Activated CD4-positive, alpha-beta T cell treated with anti-CD3 and anti-CD28 coated beads, Interleukin-2, amount 10 ng/mL, durations not matched to agents 7 days and 5 days (primary cell): Measurements from ENCODE around the gene INSL3. TPM values are rescaled to one million over a fixed set of nuclear protein-coding genes. Genes with fewer than 3 reads are reported as not detected.
"Not testable (repeated sequence)": the region's sequence is repeated elsewhere in the genome, so short reads cannot be mapped to it uniquely, and the experiment has no call there.

Experiments
- CTCF ChIA-PET: fragments of 350-600 bp; sonication (Branson Sonifier 250); formaldehyde crosslinking; loops from one replicate; lab custom pipeline; 2021; ENCODE audit warnings: antibody characterized with exemption; lab: Charles Lee
- POLR2A ChIA-PET: fragments of 350-600 bp; sonication (Branson Sonifier 250); formaldehyde crosslinking; loops from one replicate; lab custom pipeline; 2021; ENCODE audit warnings: antibody characterized with exemption; lab: Charles Lee
- DNase-seq: peaks from one replicate; pipeline ENCODE4 v3.0.0-alpha.2; 2020
- H3K27ac Mint-ChIP-seq: one replicate; pipeline ENCODE4 v1.8.0; 2021; ENCODE audit warnings: mild to moderate bottlenecking, moderate library complexity, mixed read lengths
- H3K27me3 Mint-ChIP-seq: one replicate; pipeline ENCODE4 v1.8.0; 2021; ENCODE audit warnings: mixed read lengths
- H3K36me3 Mint-ChIP-seq: one replicate; pipeline ENCODE4 v1.8.0; 2021; ENCODE audit warnings: low read depth, mixed read lengths
- H3K4me1 Mint-ChIP-seq: one replicate; pipeline ENCODE4 v1.8.0; 2021; ENCODE audit warnings: mixed read lengths
- H3K4me3 Mint-ChIP-seq: one replicate; pipeline ENCODE4 v1.8.0; 2021; ENCODE audit warnings: mild to moderate bottlenecking, moderate library complexity, mixed read lengths
- H3K9me3 Mint-ChIP-seq: one replicate; pipeline ENCODE4 v1.8.0; 2021; ENCODE audit warnings: mixed read lengths
- total RNA-seq, 2 experiments: library from RNA; stranded (reverse); gene quantifications; one replicate each; pipeline ENCODE4 v1.2.3, GENCODE V29; 2021

Gene INSL3
- total RNA-seq, 2 experiments from 2014 or later: 6.8 to 7.4 TPM

- peak; percentile 71 for DNase-seq
- peak overlapping the region; percentile 55 for H3K4me3 Mint-ChIP-seq
- ChIA-PET CTCF (interaction anchor here (1.0 to 2.8 kb wide), 6 partner anchors 10 to 129 kb away, joined by 3 to 14 read pairs (median 6); partner anchors contain the start of genes CCDC124 and RPL18A), POLR2A (no interaction called here)
- H3K4me1 Mint-ChIP-seq: peaks cover 52% of the 10 kb centered on the region
- H3K36me3 Mint-ChIP-seq: peaks cover 4% of the 10 kb centered on the region
- no peaks in the 10 kb centered on the region for H3K9me3 Mint-ChIP-seq
- H3K27me3 Mint-ChIP-seq: peaks cover 2% of the 10 kb centered on the region
- H3K27ac Mint-ChIP-seq: peak overlapping the region; percentile 97
Observed at GRCh38 chr19:17803264-17803896, 17.9 kb downstream of the INSL3 start.

DNA sequence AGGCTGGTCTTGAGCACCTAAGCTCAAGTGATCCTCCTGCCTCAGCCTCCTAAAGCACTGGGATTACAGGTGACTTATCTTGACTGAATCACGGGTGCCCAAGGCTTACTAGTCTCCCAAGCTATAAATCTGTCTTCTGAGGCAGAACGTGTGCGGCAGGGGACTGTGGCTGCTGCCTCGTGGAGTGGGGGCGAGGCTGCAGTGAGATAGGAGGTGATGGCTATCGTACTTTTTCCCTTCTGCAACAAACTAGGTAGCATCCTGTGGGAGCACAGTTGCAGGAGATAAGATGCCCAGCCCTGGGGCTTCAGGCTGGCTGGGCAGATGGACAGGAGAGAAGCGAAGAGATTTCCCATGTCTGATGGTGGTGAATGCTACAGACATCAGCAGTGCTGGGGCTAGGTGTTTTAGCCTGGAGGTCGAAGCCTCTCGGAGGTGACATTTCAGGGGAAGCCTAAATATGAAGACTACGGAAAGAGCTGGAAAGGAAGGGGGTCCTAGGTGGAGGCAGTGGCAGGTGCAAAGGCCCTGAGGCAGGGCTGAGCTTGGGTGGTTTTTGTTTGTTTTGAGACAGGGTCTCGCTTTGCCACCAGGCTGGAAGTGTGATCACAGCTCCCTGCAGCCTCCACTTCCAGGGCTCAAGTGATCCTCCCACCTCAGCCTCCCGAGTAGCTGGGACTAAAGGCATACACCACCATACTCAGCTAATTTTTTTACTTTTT, 19.0 kb downstream of the INSL3 start:
- Mint-ChIP-seq H3K27me3 (no peaks in the 10 kb centered on the region), H3K4me1 (peaks cover 54% of the 10 kb centered on the region), H3K36me3 (peaks cover 4% of the 10 kb centered on the region), H3K9me3 (no peaks in the 10 kb centered on the region), H3K27ac (peak overlapping the region; percentile 97), H3K4me3 (no peak overlapping the region)
- POLR2A ChIA-PET: interaction anchor here (0.6 kb wide), 1 partner anchor 249 kb away, joined by 3 read pairs; no protein-coding TSS in a partner anchor
- no peak for DNase-seq
- CTCF ChIA-PET: interaction anchor here (0.6 to 2.8 kb wide), 8 partner anchors 11 to 57 kb away, joined by 3 to 14 read pairs (median 3); partner anchors contain the start of gene RPL18A

DNA sequence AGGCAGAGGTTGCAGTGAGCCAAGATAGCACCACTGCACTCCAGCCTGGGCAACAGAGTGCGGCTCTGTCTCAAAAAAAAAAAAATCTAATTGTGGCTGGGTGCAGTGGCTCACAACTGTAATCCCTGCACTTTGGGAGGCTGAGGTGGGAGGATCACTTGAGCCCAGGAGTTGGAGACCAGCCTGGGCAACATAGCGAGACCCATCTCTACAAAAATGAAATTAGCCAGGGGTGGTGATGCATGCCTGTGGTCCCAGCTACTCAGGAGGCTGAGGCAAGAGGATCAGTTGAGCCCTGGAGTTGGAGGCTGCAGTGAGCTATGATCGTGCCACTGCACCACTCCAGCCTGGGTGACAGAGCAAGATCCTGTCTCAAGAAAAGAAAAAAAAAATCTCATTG, 22.7 kb downstream of the INSL3 start:
- not testable (repeated sequence) for H3K27me3 Mint-ChIP-seq
- CTCF ChIA-PET: interaction anchor here (0.6 to 1.8 kb wide), 4 partner anchors 32 to 192 kb away, joined by 3 to 7 read pairs (median 4); partner anchors contain the start of gene CCDC124

DNA sequence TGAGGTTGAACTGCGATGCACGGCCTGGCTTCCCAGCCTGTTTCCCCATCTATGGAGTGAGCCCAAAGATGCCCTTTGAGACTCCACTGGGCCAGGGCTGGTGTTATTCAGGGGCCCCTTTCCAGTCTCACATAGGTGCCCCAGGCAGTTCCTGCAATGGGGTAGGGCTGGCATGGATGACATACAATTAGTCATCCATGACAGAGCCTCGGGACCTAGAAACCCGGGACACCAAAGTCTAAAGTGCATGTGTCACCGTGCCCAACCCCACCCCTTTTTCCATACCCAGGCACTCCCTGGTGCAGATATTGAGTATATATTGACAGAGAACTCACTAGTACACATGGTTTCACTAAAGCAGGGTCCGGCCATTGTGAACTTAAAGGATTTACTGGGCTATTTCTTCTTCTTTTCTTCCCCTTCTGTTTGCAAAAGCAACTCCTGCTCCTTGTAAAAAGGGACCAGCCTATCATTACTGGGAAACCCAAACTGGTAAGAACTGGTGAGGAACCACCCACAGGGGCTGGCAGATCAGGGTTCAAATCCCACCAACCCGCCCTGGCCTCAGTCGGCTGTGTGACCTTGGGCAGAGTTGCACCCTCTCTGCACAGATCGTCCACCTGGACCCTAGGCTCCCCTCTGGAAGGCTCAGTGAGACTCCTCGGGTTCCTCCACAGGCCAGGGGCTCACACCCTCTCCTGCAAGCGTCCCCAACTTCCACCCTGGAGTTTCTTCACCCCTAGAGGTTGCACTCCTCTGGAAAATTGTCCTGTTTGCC, 23.7 kb downstream of the INSL3 start:
- peaks cover 6% of the 10 kb centered on the region for H3K36me3 Mint-ChIP-seq
- POLR2A ChIA-PET: no interaction called here
- no peaks in the 10 kb centered on the region for H3K9me3 Mint-ChIP-seq
- peaks cover 53% of the 10 kb centered on the region for H3K4me1 Mint-ChIP-seq
- H3K4me3 Mint-ChIP-seq: no peak overlapping the region
- H3K27ac Mint-ChIP-seq: peak overlapping the region; percentile 41
- H3K27me3 Mint-ChIP-seq: peaks cover 10% of the 10 kb centered on the region
- DNase-seq: no peak
- CTCF ChIA-PET: interaction anchor here (0.6 to 1.0 kb wide), 2 partner anchors 17 to 25 kb away, joined by 3 read pairs; no protein-coding TSS in a partner anchor

More for the DNA sequence above, 22.7 kb downstream of the INSL3 start:
- H3K36me3 Mint-ChIP-seq, DNase-seq, H3K9me3 Mint-ChIP-seq, H3K27ac Mint-ChIP-seq, H3K4me3 Mint-ChIP-seq: not testable (repeated sequence)
- peaks cover 57% of the 10 kb centered on the region for H3K4me1 Mint-ChIP-seq
- POLR2A ChIA-PET: interaction anchor here (0.6 kb wide), 1 partner anchor 47 kb away, joined by 4 read pairs; no protein-coding TSS in a partner anchor

- ChIA-PET POLR2A (interaction anchor here (0.5 kb wide), 1 partner anchor 235 kb away, joined by 3 read pairs; no protein-coding TSS in a partner anchor), CTCF (interaction anchor here (0.6 to 1.0 kb wide), 2 partner anchors 18 to 25 kb away, joined by 3 read pairs; no protein-coding TSS in a partner anchor)
- H3K4me1 Mint-ChIP-seq: peaks cover 49% of the 10 kb centered on the region
- H3K27me3 Mint-ChIP-seq: peaks cover 10% of the 10 kb centered on the region
- H3K27ac Mint-ChIP-seq: peak overlapping the region; percentile 22
- H3K9me3 Mint-ChIP-seq: no peaks in the 10 kb centered on the region
- H3K4me3 Mint-ChIP-seq: no peak overlapping the region
- peaks cover 2% of the 10 kb centered on the region for H3K36me3 Mint-ChIP-seq
- DNase-seq: no peak
Observed at GRCh38 chr19:17796838-17797423, 24.4 kb downstream of the INSL3 start.

DNA sequence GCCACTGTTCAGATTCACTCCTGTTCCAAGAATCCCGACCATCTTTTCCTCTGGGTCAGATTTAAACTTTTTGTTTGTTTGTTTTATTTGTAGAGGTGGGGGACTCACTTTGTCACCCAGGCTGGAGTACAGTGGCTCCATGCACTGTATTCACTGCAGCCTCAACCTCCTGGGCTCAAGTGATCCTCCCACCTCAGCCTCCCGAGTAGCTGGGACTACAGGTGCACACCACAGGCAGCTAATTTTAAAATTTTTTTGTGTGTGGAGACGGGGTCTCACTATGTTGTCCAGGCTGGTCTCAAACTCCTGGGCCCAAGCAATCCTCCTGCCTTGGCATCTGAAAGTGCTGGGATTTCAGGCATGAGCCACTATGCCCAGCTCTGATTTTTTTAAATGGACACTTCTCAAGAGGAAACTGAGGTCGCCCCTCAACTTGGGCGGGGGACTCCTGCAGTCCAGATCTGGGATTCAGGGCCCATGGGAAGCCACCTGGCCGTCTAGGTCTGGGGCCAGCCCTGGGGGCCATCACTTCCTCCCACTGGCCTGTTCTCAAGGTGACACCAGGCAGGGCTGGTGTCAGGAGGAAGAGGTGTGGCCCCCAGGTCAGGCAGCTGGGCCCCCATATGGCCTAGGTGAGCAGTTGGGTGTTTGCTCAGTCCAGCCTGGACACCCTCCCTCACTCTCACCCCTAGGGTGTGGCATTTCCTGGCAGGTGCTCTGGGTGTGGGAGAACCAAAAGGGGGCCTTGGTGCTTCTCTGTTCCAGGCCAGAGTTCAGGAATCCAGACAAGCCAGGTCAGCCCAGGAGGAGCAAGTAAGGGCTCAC, 25.1 kb downstream of the INSL3 start:
- Mint-ChIP-seq H3K27me3 (peaks cover 10% of the 10 kb centered on the region), H3K9me3 (no peaks in the 10 kb centered on the region), H3K27ac (no peak overlapping the region), H3K36me3 (peaks cover 2% of the 10 kb centered on the region), H3K4me3 (no peak overlapping the region), H3K4me1 (peaks cover 56% of the 10 kb centered on the region)
- POLR2A ChIA-PET: interaction anchor here (0.5 kb wide), 1 partner anchor 234 kb away, joined by 3 read pairs; no protein-coding TSS in a partner anchor
- DNase-seq: no peak
- CTCF ChIA-PET: interaction anchor here (1.0 to 2.1 kb wide), 4 partner anchors 11 to 136 kb away, joined by 3 to 7 read pairs (median 3); partner anchors contain the start of gene CCDC124

DNA sequence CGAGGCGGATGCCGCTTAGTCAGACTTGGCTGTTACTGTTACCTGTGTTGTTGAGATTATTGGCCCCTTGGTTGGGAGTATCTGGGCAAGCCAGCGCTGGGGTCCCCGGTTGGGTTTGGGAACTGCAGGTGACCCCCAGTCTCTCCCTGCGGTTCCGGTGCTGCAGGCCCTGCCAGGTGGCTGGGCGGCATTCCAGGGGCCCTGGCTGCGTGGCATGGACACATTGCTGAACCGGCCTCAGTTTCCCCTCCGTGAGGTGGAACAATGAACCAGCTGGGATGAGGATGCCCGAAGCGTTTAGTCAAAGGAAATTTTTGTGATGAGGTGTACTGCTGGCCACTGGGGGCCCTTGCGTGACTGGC, 25.8 kb downstream of the INSL3 start:
- Mint-ChIP-seq H3K27ac (no peak overlapping the region), H3K9me3 (no peaks in the 10 kb centered on the region), H3K4me1 (peaks cover 61% of the 10 kb centered on the region), H3K4me3 (peak overlapping the region; percentile 30), H3K27me3 (peaks cover 10% of the 10 kb centered on the region), H3K36me3 (peaks cover 2% of the 10 kb centered on the region)
- CTCF ChIA-PET: interaction anchor here (1.1 to 2.1 kb wide), 3 partner anchors 10 to 137 kb away, joined by 3 to 7 read pairs (median 3); partner anchors contain the start of gene CCDC124
- POLR2A ChIA-PET: no interaction called here
- no peak for DNase-seq

DNA sequence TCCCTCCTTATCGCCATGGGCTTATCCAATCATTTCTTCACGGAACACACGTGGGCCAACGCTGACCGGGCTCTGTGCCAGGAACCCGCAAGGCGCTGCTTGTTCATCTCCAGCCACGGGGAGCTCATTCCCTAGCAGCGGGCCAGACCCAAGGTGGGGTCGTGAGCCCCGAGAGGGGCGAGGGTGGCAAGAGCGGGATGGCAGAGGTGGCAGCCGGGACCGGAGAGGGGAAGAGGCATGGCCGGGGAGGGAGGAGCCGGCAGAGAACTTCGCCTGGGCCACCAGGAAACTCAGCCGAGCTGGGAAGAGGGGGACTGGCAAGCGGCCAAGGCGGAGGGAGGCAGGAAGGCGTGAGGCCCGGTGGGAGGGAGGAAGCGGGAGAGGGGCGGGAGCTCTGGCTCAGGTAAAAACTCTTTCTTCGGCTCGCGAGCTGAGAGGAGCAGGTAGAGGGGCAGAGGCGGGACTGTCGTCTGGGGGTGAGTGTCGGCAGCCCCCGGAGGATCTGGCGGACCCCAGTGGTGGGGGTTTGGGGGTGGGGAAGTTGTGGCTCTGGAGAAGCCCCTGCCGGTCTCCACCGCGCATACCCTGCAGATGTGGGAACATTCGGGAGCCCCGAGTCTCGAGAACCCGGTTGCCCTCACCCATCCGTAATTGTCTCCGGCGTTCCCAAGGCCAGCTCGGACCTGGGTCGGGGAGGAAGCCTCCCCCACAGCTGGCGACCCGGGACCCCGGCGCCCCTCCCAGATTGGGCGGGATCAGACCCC, 26.4 kb downstream of the INSL3 start, which contains the start of gene B3GNT3:
B3GNT3 (plus strand) TSS at position 408 of the 764 bp plus-strand sequence. CDS start 12,670 bp downstream, outside the sequence.
- ChIA-PET POLR2A (no interaction called here), CTCF (interaction anchor here (0.6 to 2.1 kb wide), 4 partner anchors 10 to 55 kb away, joined by 3 to 7 read pairs (median 4); no protein-coding TSS in a partner anchor)
- peaks cover 10% of the 10 kb centered on the region for H3K27me3 Mint-ChIP-seq
- peaks cover 66% of the 10 kb centered on the region for H3K4me1 Mint-ChIP-seq
- peaks cover 2% of the 10 kb centered on the region for H3K36me3 Mint-ChIP-seq
- H3K9me3 Mint-ChIP-seq: no peaks in the 10 kb centered on the region
- H3K4me3 Mint-ChIP-seq: peak within 1 kb of the TSS; percentile 32
- H3K27ac Mint-ChIP-seq: peak within 1 kb of the TSS; percentile 73
- DNase-seq: peak; percentile 21

- CTCF ChIA-PET: interaction anchor here (0.6 to 2.1 kb wide), 3 partner anchors 9 to 11 kb away, joined by 3 to 7 read pairs (median 4); no protein-coding TSS in a partner anchor
- no peak for DNase-seq
- Mint-ChIP-seq H3K4me1 (peaks cover 72% of the 10 kb centered on the region), H3K27ac (peak overlapping the region; percentile 73), H3K27me3 (peaks cover 10% of the 10 kb centered on the region), H3K4me3 (no peak overlapping the region), H3K9me3 (no peaks in the 10 kb centered on the region), H3K36me3 (peaks cover 4% of the 10 kb centered on the region)
- POLR2A ChIA-PET: no interaction called here
Observed at GRCh38 chr19:17794412-17794730, 26.9 kb downstream of the INSL3 start.

DNA sequence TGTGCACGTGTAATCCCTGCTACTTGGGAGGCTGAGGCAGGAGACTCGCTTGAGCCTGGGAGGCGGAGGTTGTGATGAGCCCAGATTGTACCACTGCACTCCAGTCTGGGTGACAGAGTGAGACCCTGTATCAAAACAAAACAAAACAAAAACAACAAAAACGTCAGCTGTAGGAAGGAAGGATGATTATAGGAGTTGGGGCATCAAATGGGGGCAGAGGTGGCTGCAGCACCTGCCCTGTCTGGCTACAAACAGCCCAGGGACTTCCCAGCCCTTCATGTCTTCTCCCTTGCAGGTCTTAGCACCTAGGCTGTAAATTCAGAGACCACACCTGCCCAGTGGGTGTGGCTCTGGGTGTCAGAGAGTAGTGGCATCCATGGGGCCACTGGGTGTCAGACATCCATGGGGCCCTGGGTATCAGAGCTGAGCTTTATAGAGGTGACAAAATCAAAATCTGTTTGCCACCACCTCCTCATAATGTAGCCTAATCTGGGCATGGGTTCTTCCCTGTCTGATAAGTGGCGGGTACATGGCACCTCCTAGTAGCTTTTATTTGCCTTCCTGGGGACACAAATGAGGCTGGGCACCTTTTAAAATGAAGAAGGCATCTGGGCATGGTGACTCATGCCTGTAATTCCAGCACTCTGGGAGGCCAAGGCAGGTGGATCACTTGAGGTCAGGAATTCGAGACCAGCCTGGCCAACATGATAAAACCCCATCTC, 31.1 kb downstream of the INSL3 start:
- no peak for DNase-seq
- Mint-ChIP-seq H3K4me1 (peaks cover 55% of the 10 kb centered on the region), H3K27ac (peak overlapping the region; percentile 76), H3K36me3 (peaks cover 23% of the 10 kb centered on the region), H3K27me3 (peaks cover 8% of the 10 kb centered on the region), H3K4me3 (no peak overlapping the region), H3K9me3 (no peaks in the 10 kb centered on the region)
- ChIA-PET POLR2A (no interaction called here), CTCF (interaction anchor here (0.9 to 1.9 kb wide), 3 partner anchors 10 to 30 kb away, joined by 3 to 7 read pairs (median 4); no protein-coding TSS in a partner anchor)
